CD4-positive, alpha-beta T cell treated with Interleukin-17A for 4 hours (primary cell): ENCODE measurements around the gene CEL.
A peak's percentile ranks its signal among the peaks of the same experiment; 100 is the strongest.

ENCODE experiments used
- DNase-seq: peaks from one replicate; pipeline ENCODE4 v3.0.0-alpha.2; 2020; ENCODE audit warnings: mixed read lengths

CEL gene

GRCh38 chr9:133106511-133107244, 44.9 kb downstream of the CEL start:
- no peak for DNase-seq

DNA sequence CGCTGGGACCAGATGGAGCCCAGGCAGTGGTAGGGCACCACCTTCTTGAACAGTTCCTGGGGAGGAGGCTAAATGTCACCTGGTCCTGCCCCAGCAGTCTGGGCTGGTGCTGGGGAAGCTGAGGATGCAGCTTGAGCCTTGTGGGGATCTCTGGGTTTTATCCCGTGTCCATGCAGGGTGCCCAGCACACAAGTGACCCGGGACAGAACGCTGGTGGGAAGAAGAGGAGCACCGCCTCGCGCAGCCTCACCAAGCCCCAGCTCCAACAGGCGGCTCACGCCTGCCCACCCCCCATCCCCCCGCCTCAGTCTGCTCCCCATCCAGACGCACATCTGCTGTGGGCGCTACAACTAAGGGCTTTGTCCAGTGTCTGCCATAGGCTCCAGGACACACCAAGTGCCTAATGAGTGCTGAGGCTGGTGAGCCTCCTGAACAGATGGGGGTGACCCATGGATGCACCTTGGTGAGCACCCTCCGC, 45.5 kb downstream of the CEL start:
- no peak for DNase-seq

DNA sequence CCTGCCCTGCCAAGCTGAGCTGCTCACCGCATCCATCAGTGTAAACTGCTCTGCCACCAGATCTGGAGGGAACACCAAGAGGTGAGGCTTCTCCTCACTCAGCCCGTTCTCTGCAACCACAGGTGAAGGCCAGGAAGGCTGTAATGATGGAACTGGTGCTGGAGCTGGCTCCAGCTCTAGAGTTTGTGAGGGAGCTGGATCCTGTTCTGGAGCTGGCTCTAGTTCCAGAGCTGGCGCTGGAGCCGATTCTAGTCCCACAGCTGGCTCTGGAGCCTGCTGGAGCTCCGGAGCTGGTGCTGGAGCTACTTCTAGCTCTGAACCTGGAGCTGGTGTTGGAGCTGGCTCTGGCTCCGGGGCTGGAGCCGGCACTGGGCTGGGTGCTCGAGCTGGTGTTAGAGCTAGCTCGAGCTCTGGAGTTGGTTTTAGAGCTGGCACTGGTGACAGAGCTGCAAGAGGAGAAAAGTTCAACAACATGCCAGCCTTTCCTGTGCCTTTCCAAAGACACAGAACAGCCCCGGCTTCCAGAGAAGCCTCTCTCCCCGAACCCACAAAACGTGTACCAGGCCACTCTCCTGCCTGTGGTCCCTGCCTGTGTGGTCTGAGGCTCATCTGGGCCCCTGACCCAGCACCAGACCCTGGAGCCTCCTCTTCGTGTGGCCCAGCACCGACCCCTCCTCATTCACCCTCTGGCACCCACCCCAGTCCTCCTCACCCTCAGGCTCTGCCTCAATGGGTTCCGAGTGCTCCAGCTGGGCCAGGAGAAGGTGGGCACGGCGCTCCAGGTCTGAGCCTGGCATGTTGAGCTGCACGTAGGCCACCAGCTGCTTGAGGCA, 46.4 kb downstream of the CEL start:
- no peak for DNase-seq

- no peak for DNase-seq
Measured at GRCh38 chr9:133108794-133109641, 47.2 kb downstream of the CEL start.

GRCh38 chr9:133109931-133110650, 48.3 kb downstream of the CEL start:
- no peak for DNase-seq

DNA sequence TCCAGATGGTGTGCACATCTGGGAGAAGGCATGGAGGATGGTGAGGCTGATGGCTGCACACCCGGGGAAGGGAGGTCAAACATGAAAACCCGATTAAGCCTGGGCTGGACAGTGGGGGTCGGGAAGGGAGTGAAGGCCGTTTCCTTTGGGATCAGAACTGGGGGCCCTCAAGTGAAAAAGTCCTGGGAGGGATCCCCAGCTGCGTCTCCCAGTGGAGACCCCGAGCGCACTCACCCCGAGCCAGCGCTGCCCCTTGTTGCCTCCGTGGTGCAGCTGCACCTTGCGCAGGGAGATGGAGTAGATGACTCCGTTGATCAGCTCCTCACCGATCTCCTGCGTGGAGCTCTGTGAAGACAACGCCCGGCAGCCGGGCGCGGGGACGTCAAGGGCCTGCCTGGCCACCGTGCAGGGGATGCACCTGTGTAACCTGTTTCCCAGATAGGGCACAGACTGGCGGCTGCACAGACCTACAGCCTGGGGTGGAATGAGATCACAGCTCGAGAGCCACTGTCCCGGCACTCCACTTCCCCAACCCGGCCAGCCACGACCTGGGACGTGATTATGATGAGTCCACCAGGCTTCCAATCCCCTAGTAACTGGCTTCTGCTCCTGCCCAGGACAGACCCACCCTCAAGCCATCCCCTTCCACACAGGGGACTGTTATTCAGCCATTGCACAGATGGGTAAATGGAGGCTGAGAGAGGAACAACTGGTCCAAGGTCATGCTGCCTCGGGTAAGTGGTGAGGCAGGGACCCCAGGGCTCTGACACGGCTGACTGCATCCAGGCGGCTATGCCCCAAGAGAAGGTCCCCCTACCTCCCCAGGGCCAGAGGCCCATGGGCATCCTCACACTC, 50.3 kb downstream of the CEL start:
- no peak for DNase-seq

DNA sequence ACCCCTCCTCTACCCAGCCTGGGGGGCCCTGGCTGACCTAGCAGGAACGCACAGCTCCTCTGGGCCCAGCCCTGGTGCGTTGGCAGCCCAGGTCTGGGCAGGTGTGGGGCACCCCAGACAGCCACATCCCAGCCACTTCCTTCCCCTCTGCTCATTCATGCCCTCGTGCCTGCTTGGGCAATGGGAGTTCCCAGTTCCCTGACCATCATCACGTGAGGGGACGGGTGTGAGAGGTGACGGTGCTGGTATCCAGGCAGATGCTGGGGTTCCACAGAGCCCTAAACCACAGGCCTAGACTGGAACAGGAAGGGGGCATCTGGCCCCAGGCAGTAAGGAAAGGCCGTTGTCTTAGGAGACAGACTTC, 50.9 kb downstream of the CEL start:
- peak; percentile 31 for DNase-seq

GRCh38 chr9:133113163-133113948, 51.6 kb downstream of the CEL start:
- DNase-seq: no peak

GRCh38 chr9:133113949-133114885, 52.4 kb downstream of the CEL start:
- no peak for DNase-seq

GRCh38 chr9:133114886-133115603, 53.3 kb downstream of the CEL start:
- no peak for DNase-seq

DNA sequence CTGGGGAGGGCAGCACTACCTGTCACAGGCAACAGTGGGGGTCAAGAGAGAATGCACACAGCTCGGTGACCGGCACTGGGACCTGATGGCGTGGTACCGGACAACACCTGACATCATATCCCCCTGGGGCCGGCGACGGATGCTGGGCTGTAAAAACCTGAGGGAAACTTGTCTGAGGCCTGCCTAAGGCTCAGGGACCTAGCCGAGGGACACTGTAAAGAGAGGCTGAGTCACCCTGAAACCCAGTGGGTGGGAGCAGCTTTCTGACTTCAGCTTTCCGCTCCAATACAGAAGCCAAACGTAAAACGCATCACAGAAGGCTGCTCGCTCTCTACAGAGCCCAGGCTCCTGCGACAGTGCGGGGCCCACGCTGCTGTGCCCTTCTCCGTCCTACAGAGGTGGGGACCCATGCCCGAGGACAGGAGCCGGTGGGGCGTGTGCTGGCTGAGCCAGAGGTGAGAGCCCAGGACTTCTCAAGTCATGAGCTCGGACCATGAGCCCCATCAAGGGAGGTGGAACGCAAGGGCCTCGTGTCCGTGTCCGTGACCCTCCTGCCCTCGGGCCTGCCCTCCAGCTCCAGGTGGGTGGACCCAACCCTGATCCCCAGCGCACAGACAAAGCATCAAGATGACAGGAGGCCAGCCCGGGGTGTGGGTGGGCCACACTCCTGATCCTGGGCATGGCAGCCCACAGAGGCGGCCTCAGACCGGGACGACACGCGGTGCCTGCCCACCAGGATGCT, 54.0 kb downstream of the CEL start:
- peak; percentile 47 for DNase-seq

- DNase-seq: peak; percentile 2
Measured at GRCh38 chr9:133116346-133117231, 54.8 kb downstream of the CEL start.

- peak; percentile 3 for DNase-seq
Measured at GRCh38 chr9:133117271-133118178, 55.7 kb downstream of the CEL start.

DNA sequence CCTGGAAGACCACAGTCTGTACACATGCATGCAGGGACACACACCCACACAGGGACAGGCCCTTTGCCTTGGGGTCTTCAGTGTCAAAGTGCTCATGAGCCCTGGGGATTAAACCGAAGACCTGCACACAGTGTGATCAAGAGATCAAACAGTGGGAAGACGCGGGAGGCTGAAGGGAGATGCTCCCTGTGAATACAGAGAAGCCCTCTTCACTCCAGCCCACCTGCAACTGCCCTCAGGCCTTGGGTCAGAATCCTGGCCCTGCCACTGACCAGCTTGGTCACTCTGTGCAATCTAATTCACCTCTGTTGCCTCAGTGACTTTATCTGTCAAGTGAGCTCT, 56.4 kb downstream of the CEL start:
- DNase-seq: peak; percentile 2

DNA sequence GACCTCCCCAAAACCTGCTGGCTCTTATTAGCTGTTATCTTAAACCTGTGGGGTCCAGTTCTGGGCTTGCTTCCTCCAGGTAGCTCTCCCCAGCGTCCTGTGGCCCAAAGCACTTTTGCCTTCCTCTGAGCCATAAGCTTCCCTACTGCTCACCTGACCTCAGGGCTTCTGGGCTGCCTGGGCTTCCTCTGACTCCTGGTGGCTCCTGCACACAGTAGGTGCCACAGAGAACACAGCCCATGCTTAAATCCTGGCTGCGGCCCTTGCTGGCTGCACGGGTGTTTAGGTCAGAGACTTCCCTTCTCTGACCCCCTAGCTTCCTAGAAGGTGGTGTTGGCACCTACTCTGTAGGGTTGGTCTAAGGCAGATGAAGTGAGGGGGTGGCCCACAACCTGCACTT, 56.8 kb downstream of the CEL start:
- DNase-seq: no peak
